Panc1 (cell line): ENCODE data around the gene ITGBL1.

Experiments
- CTCF ChIP-seq: fragments of 450-650 bp; IDR thresholded peaks from 2 replicates; pipeline ENCODE4 v1.5.1; 2017; ENCODE audit warnings: mild to moderate bottlenecking
- POLR2AphosphoS5 ChIP-seq: IDR thresholded peaks from 2 replicates; pipeline ENCODE4 v1.6.1; 2012; ENCODE audit warnings: mild to moderate bottlenecking, low read depth, low read length, moderate library complexity
- TCF7L2 ChIP-seq: IDR thresholded peaks from 2 replicates; pipeline ENCODE4 v1.6.1; 2011; ENCODE audit warnings: mild to moderate bottlenecking, low read depth, low read length, inconsistent platforms

- TF ChIP-seq CTCF (no peak), POLR2AphosphoS5 (no peak), TCF7L2 (no peak)
Measured at GRCh38 chr13:101490406-101491015, 38.0 kb downstream of the ITGBL1 start.
